K562 (cell line): ENCODE data around the gene MUC5B. TPM values are rescaled to one million over a fixed set of nuclear protein-coding genes. Genes with fewer than 3 reads are reported as not detected.

ENCODE experiments used
- FOXK2 ChIP-seq, 2 experiments: fragments of 450-650 bp; IDR thresholded peaks in 1 of 2; conservative IDR thresholded peaks in 1 of 2; 2 replicates each; pipeline ENCODE4 v1.6.1; 2016; ENCODE audit warnings: low read depth in 2 of 2, mild to moderate bottlenecking in 1 of 2
- KDM1A ChIP-seq, 2 experiments: fragments of 450-650 bp; IDR thresholded peaks; 2 replicates each; pipeline ENCODE4 v1.6.1; 2016; ENCODE audit warnings: mild to moderate bottlenecking in 2 of 2
- KLF13 ChIP-seq: fragments of 450-650 bp; IDR thresholded peaks from 2 replicates; pipeline ENCODE4 v1.6.1; 2016; ENCODE audit warnings: missing genetic modification characterization, low read depth, mild to moderate bottlenecking, missing compliant biosample characterization, moderate library complexity, borderline replicate concordance
- POLR2AphosphoS5 ChIP-seq: IDR thresholded peaks from 2 replicates; pipeline ENCODE4 v1.6.1; 2011; ENCODE audit warnings: mild to moderate bottlenecking, low read depth, low read length, moderate library complexity; ENCODE audit not compliant: control insufficient read depth, insufficient read depth
- TAL1 ChIP-seq: fragments of 450-650 bp; IDR thresholded peaks from 2 replicates; pipeline ENCODE4 v1.6.1; 2016; ENCODE audit warnings: mild to moderate bottlenecking
- ZNF639 ChIP-seq, 2 experiments: fragments of 200-800 bp in 1 of 2; sonication (Bioruptor generic) in 1 of 2; sonication (generic) in 1 of 2; formaldehyde crosslinking in 1 of 2; IDR thresholded peaks in 1 of 2; conservative IDR thresholded peaks in 1 of 2; 2 replicates each; pipeline versions ENCODE4 v1.5.0 to v1.6.1; 2016 to 2020; ENCODE audit warnings: missing compliant biosample characterization in 1 of 2, missing genetic modification characterization in 1 of 2, missing genetic modification reagents in 1 of 2
- polyA plus RNA-seq, 8 experiments: library from polyadenylated mRNA; depleted of rRNA in 4 of 8; stranded (reverse) in 5 of 8; unstranded in 3 of 8; fragments of >200 nt; fragmentation: Nextera tagmentation in 2 of 8; fragmentation: Illumina TruSeq in 1 of 8; extraction: Ambion mirVana in 2 of 8; extraction: Trizol in 1 of 8; gene quantifications; 2 replicates each; pipeline versions ENCODE4 v1.2.1 to v1.2.3, GENCODE V29; 2011 to 2014; ENCODE audit warnings: inconsistent platforms in 1 of 8, missing spikeins in 1 of 8
- total RNA-seq, 7 experiments: library from RNA; depleted of rRNA in 6 of 7; stranded (reverse); fragments of >200 nt in 6 of 7; fragmentation: Illumina TruSeq in 2 of 7; extraction: Trizol in 2 of 7; gene quantifications; 2 replicates each; pipeline versions ENCODE4 v1.2.1 to v1.2.3, GENCODE V29; 2011 to 2021; ENCODE audit warnings: low replicate concordance in 1 of 7
- TF ChIP-seq, protein P1 (sequence below), 2 experiments: fragments of 450-650 bp; formaldehyde crosslinking in 1 of 2; IDR thresholded peaks; 2 replicates each; pipeline versions ENCODE4 v1.4.0 to v1.6.1; 2014 to 2020; ENCODE audit warnings: mild to moderate bottlenecking in 2 of 2, borderline replicate concordance in 1 of 2, low read depth in 1 of 2
- TF ChIP-seq, protein P2 (sequence below), 2 experiments: fragments of 150-350 bp in 1 of 2; IDR thresholded peaks; 2 replicates each; pipeline ENCODE4 v1.6.1; 2012 to 2016; ENCODE audit warnings: low read depth in 2 of 2, low read length in 2 of 2, mild to moderate bottlenecking in 1 of 2, moderate library complexity in 1 of 2
- TF ChIP-seq, protein P3 (sequence below): fragments of 450-650 bp; IDR thresholded peaks from 2 replicates; pipeline ENCODE4 v1.6.1; 2017; ENCODE audit warnings: antibody characterized with exemption

Gene MUC5B
- total and polyA plus RNA-seq, 9 of the 15 experiments (the other 6 are each of a cell fraction or from before 2014, with no cell fraction given): 0.04 to 0.95 TPM; not detected in 7

- TF ChIP-seq, protein P1, sequence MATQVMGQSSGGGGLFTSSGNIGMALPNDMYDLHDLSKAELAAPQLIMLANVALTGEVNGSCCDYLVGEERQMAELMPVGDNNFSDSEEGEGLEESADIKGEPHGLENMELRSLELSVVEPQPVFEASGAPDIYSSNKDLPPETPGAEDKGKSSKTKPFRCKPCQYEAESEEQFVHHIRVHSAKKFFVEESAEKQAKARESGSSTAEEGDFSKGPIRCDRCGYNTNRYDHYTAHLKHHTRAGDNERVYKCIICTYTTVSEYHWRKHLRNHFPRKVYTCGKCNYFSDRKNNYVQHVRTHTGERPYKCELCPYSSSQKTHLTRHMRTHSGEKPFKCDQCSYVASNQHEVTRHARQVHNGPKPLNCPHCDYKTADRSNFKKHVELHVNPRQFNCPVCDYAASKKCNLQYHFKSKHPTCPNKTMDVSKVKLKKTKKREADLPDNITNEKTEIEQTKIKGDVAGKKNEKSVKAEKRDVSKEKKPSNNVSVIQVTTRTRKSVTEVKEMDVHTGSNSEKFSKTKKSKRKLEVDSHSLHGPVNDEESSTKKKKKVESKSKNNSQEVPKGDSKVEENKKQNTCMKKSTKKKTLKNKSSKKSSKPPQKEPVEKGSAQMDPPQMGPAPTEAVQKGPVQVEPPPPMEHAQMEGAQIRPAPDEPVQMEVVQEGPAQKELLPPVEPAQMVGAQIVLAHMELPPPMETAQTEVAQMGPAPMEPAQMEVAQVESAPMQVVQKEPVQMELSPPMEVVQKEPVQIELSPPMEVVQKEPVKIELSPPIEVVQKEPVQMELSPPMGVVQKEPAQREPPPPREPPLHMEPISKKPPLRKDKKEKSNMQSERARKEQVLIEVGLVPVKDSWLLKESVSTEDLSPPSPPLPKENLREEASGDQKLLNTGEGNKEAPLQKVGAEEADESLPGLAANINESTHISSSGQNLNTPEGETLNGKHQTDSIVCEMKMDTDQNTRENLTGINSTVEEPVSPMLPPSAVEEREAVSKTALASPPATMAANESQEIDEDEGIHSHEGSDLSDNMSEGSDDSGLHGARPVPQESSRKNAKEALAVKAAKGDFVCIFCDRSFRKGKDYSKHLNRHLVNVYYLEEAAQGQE (IDR thresholded peaks at IDR 0.05; ENCODE audit: borderline replicate concordance): peak; percentile 53
- TF ChIP-seq, protein P1 (CRISPR knock-in tag; IDR thresholded peaks at IDR 0.05; ENCODE audit: low read depth): peak; percentile 74; the same call in 1 of the 2 replicates
- TF ChIP-seq, protein P2, sequence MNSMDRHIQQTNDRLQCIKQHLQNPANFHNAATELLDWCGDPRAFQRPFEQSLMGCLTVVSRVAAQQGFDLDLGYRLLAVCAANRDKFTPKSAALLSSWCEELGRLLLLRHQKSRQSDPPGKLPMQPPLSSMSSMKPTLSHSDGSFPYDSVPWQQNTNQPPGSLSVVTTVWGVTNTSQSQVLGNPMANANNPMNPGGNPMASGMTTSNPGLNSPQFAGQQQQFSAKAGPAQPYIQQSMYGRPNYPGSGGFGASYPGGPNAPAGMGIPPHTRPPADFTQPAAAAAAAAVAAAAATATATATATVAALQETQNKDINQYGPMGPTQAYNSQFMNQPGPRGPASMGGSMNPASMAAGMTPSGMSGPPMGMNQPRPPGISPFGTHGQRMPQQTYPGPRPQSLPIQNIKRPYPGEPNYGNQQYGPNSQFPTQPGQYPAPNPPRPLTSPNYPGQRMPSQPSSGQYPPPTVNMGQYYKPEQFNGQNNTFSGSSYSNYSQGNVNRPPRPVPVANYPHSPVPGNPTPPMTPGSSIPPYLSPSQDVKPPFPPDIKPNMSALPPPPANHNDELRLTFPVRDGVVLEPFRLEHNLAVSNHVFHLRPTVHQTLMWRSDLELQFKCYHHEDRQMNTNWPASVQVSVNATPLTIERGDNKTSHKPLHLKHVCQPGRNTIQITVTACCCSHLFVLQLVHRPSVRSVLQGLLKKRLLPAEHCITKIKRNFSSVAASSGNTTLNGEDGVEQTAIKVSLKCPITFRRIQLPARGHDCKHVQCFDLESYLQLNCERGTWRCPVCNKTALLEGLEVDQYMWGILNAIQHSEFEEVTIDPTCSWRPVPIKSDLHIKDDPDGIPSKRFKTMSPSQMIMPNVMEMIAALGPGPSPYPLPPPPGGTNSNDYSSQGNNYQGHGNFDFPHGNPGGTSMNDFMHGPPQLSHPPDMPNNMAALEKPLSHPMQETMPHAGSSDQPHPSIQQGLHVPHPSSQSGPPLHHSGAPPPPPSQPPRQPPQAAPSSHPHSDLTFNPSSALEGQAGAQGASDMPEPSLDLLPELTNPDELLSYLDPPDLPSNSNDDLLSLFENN (IDR thresholded peaks at IDR 0.05; ENCODE audit: low read depth in 2 of 2, low read length in 2 of 2): no peak
- TF ChIP-seq KDM1A (IDR thresholded peaks at IDR 0.05) (no peak), TAL1 (no peak), POLR2AphosphoS5 (peak; percentile 56; the same call in 1 of the 2 replicates), ZNF639 (CRISPR knock-in tag; conservative IDR thresholded peaks at IDR 0.05 in 1 of 2, IDR thresholded peaks at IDR 0.05 in 1 of 2) (peak in 1 of 2 experiments; percentile 82; a peak in 1 of 4 replicates), FOXK2 (conservative IDR thresholded peaks at IDR 0.05 in 1 of 2, IDR thresholded peaks at IDR 0.05 in 1 of 2; ENCODE audit: low read depth in 2 of 2) (no peak), KLF13 (peak; percentile 83; the same call in 1 of the 2 replicates)
- TF ChIP-seq, protein P3, sequence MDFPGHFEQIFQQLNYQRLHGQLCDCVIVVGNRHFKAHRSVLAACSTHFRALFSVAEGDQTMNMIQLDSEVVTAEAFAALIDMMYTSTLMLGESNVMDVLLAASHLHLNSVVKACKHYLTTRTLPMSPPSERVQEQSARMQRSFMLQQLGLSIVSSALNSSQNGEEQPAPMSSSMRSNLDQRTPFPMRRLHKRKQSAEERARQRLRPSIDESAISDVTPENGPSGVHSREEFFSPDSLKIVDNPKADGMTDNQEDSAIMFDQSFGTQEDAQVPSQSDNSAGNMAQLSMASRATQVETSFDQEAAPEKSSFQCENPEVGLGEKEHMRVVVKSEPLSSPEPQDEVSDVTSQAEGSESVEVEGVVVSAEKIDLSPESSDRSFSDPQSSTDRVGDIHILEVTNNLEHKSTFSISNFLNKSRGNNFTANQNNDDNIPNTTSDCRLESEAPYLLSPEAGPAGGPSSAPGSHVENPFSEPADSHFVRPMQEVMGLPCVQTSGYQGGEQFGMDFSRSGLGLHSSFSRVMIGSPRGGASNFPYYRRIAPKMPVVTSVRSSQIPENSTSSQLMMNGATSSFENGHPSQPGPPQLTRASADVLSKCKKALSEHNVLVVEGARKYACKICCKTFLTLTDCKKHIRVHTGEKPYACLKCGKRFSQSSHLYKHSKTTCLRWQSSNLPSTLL: peak; percentile 96
Measured at GRCh38 chr11:1309498-1310317, 86.8 kb downstream of the MUC5B start, which contains the start of gene TOLLIP (continued).
